Lower lobe of right lung (tissue), 2 donors: Measurements from ENCODE around the gene OR8S1. TPM values are rescaled to one million over a fixed set of nuclear protein-coding genes. Genes with fewer than 3 reads are reported as not detected.
"Not testable (repeated sequence)": the region's sequence is repeated elsewhere in the genome, so short reads cannot be mapped to it uniquely, and the experiment has no call there.

ENCODE experiments used
- ATAC-seq, 2 donors: fragments of 200-7000 bp; cut with Tn5 transposase; one replicate each; pipeline ENCODE4 v1.9.1; 2020 to 2022; ENCODE audit warnings: mild to moderate bottlenecking in 2 of 2, moderate library complexity in 2 of 2
- DNase-seq: peaks from one replicate; pipeline ENCODE4 v3.0.0-alpha.2; 2020
- H3K27ac ChIP-seq: fragments of 200-600 bp; one replicate; pipeline ENCODE4 v1.8.0; 2022
- H3K27me3 ChIP-seq: fragments of 200-600 bp; one replicate; pipeline ENCODE4 v1.8.0; 2022; ENCODE audit warnings: low read depth
- H3K36me3 ChIP-seq: fragments of 200-600 bp; one replicate; pipeline ENCODE4 v1.8.0; 2022; ENCODE audit warnings: mild to moderate bottlenecking
- H3K4me1 ChIP-seq: fragments of 200-600 bp; one replicate; pipeline ENCODE4 v1.8.0; 2022
- H3K4me3 ChIP-seq: fragments of 200-600 bp; one replicate; pipeline ENCODE4 v1.8.0; 2022; ENCODE audit warnings: mild to moderate bottlenecking
- H3K9me3 ChIP-seq: fragments of 200-600 bp; one replicate; pipeline ENCODE4 v1.8.0; 2022
- intact Hi-C: fragments of 100-400 bp; cut with DNase I; formaldehyde crosslinking; loops from one replicate; pipeline ENCODE4 v1.11.0; 2022
- total RNA-seq: library from RNA; stranded (reverse); fragmentation: NEBNext Ultra II Directional; extraction: Animal tissue kit (Norgen Biotek cat#: 25700); gene quantifications from one replicate; pipeline ENCODE4 v1.2.1, GENCODE V29; 2021
- TF ChIP-seq, protein P1 (sequence below): fragments of 200-600 bp; IDR thresholded peaks from one replicate; pipeline ENCODE4 v1.8.0; 2022; ENCODE audit warnings: antibody characterized with exemption, mild to moderate bottlenecking
- donor health status: DM: no; HTN: yes; CAD: no; lungs with severe emphysema.

OR8S1 gene
- total RNA-seq, 1 donor from 2014 or later: not detected

DNA sequence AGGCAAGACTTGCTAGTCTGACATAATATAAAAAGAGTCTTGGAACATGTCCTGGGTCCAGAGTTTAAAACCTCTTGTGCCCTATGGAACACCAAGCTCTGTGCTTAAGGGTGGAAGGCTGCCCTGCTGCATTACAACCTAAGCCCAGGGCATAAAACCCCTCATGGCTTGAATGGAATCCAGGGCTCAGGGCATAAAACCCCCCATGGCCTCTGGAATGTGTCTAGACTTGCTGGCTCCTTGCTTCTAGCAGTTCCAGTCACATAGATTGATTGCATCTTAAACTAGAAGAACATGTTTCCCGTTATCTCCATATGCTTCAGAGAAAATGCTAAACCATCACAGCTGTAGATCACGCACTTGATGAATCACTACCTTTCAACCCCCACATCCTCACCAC, 18.6 kb upstream of the OR8S1 start:
- H3K4me3 ChIP-seq, H3K27me3 ChIP-seq, H3K27ac ChIP-seq, intact Hi-C loops, H3K36me3 ChIP-seq, H3K4me1 ChIP-seq, H3K9me3 ChIP-seq, ATAC-seq, DNase-seq: not testable (repeated sequence)

DNA sequence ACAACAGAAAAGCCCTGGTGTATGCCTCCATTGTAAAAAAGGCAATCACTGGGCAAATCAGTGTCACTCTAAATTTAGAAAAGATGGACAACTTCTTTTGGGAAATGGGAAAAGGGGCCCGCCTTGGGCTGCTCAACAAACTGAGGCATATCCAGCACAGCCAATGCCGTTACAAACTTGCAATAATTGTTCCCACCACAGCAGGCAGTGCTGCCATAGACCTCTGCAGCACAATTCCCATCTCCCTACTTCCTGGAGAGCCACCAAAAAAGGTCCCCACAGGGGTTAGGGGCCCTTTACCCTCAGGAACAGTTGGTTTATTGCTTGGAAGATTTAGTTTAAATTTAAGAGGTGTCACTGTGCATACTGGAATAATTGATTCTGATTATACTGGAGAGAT, 16.4 kb upstream of the OR8S1 start:
- TF ChIP-seq, protein P1, sequence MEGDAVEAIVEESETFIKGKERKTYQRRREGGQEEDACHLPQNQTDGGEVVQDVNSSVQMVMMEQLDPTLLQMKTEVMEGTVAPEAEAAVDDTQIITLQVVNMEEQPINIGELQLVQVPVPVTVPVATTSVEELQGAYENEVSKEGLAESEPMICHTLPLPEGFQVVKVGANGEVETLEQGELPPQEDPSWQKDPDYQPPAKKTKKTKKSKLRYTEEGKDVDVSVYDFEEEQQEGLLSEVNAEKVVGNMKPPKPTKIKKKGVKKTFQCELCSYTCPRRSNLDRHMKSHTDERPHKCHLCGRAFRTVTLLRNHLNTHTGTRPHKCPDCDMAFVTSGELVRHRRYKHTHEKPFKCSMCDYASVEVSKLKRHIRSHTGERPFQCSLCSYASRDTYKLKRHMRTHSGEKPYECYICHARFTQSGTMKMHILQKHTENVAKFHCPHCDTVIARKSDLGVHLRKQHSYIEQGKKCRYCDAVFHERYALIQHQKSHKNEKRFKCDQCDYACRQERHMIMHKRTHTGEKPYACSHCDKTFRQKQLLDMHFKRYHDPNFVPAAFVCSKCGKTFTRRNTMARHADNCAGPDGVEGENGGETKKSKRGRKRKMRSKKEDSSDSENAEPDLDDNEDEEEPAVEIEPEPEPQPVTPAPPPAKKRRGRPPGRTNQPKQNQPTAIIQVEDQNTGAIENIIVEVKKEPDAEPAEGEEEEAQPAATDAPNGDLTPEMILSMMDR: no peak
- Histone ChIP-seq H3K4me3 (no peak overlapping the region), H3K27ac (no peak overlapping the region), H3K4me1 (no peaks in the 10 kb centered on the region), H3K9me3 (no peaks in the 10 kb centered on the region), H3K27me3 (no peaks in the 10 kb centered on the region), H3K36me3 (no peaks in the 10 kb centered on the region)
- no peak for DNase-seq
- no peak for ATAC-seq
- intact Hi-C loops: no loop called here

DNA sequence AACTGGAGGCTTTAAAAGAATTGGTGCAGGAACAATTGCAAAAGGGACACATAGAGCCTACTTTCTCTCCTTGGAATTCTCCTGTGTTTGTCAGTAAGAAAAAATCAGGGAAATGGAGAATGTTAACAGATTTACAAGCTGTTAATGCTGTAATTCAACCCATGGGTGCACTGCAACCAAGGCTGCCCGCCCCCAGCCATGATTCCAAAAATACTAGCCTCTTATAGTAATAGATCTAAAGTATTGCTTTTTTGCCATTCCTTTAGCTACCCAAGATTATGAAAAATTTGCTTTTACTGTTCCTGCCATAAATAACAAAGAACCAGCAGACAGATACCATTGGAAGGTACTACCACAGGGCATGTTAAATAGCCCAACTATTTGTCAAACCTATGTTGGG, 15.3 kb upstream of the OR8S1 start:
- intact Hi-C loops: no loop called here
- no peak for ATAC-seq
- no peaks in the 10 kb centered on the region for H3K9me3 ChIP-seq

DNA sequence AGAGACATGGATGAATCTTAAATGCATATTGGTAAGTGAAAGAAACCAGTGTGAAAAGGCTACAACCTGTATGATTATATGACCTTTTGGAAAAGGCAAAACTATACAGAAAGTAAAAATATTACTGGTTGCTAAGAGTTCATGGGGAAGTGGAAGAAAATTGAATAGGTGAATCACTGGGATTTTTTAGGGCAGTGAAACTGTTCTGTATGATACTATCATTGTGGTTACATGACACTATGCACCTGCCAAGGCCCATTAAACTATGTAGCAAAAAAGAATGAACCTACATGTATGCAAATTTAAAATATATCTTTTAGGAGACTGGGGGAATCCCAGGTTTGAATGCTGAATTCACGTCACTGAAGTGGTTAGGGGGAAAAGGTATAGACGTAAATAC, 12.6 kb upstream of the OR8S1 start:
- no peaks in the 10 kb centered on the region for H3K4me1 ChIP-seq
- H3K36me3 ChIP-seq: no peaks in the 10 kb centered on the region
- intact Hi-C loops: no loop called here
- H3K27ac ChIP-seq: no peak overlapping the region
- H3K4me3 ChIP-seq: no peak overlapping the region
- H3K9me3 ChIP-seq: no peaks in the 10 kb centered on the region
- ATAC-seq: no peak
- no peaks in the 10 kb centered on the region for H3K27me3 ChIP-seq
- DNase-seq: no peak
- TF ChIP-seq, protein P1: no peak

More for the DNA sequence above, 15.3 kb upstream of the OR8S1 start:
- Histone ChIP-seq H3K27me3 (no peaks in the 10 kb centered on the region), H3K36me3 (no peaks in the 10 kb centered on the region), H3K4me3 (no peak overlapping the region), H3K27ac (no peak overlapping the region), H3K4me1 (no peaks in the 10 kb centered on the region)
- DNase-seq: no peak
- TF ChIP-seq, protein P1: no peak

DNA sequence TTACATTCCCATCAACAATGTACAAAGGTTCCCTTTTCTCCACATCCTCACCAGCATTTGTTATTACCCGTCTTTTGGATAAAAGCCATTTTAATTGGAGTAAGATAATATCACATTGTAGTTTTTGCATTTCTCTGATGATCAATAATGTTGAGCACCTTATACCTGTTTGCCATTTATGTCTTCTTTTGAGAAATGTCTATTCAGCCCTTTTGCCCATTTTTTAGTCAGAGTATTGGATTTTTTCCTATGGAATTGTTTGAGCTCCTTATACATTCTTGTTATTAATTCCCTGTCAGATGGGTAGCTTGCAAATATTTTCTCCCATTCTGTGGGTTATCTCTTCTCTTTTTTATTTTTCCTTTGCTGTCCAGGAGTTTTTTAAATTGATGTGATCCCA, 10.7 kb upstream of the OR8S1 start:
- no peaks in the 10 kb centered on the region for H3K4me1 ChIP-seq
- no peak overlapping the region for H3K4me3 ChIP-seq
- ATAC-seq: no peak
- no peaks in the 10 kb centered on the region for H3K27me3 ChIP-seq
- no peak overlapping the region for H3K27ac ChIP-seq
- no peaks in the 10 kb centered on the region for H3K9me3 ChIP-seq
- no peak for DNase-seq
- intact Hi-C loops: no loop called here
- no peaks in the 10 kb centered on the region for H3K36me3 ChIP-seq
- TF ChIP-seq, protein P1: no peak

DNA sequence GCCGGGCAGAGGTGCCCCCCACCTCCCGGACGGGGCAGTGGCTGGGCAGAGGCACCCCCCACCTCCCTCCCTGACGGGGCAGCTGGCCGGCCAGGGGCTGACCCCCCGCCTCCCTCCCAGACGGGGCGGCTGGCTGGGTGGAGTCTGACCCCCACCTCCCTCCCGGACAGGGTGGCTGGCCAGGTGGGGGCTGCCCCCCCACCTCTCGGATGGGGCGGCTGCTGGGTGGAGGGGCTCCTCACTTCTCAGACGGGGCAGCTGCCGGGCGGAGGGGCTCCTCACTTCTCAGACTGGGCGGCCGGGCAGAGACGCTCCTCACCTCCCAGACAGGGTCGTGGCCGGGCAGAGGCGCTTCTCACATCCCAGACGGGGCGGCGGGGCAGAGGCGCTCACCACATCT, 5.1 kb upstream of the OR8S1 start:
- DNase-seq, H3K27me3 ChIP-seq, intact Hi-C loops, H3K27ac ChIP-seq, ATAC-seq, H3K4me1 ChIP-seq, H3K36me3 ChIP-seq, H3K4me3 ChIP-seq, H3K9me3 ChIP-seq: not testable (repeated sequence)
